NCI-H2196 treated with DMSO at 0.1 percent for 48 hours (cell line): ENCODE data around the gene CPNE6.

ENCODE experiments used
- DNase-seq: peaks from one replicate; lab custom pipeline; 2025; ENCODE audit not compliant: unreplicated experiment; lab: John Stamatoyannopoulos, UW

Gene CPNE6

DNA sequence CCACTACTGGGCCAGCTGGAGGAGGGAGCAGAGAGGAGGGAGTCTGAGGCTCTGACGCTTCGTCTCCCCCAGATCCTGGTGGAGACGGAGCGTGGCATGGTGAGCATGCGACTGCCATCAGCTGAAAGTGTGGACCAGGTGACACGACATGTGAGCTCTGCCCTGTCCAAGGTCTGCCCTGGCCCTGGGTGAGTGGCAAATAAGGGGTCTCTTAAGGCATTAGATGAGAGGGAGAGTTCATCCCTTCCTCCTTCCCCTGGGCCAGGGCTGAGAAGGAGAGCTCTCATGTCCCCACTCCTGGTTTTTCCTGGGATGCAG lies 17.1 kb upstream of the CPNE6 start:
- no peak for DNase-seq

DNA sequence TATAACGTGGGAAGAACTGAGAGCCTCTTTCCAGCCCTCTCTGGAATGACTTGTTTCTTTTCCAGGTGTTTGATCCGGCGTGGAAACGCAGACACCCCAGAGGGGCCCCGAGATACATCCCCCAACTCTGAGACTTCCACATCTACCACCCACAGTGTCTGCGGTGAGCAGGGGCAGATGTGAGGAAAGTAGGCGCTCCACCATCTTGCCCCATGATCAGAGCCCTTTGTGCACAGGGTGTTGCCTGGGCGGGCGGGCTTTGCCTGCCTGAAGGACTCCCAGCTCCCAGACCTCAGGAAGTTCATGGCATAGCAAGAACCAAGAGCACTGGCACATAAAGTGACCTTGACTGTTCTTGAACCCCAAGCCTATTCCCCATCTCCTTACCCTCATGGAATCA lies 16.7 kb upstream of the CPNE6 start:
- no peak for DNase-seq

DNA sequence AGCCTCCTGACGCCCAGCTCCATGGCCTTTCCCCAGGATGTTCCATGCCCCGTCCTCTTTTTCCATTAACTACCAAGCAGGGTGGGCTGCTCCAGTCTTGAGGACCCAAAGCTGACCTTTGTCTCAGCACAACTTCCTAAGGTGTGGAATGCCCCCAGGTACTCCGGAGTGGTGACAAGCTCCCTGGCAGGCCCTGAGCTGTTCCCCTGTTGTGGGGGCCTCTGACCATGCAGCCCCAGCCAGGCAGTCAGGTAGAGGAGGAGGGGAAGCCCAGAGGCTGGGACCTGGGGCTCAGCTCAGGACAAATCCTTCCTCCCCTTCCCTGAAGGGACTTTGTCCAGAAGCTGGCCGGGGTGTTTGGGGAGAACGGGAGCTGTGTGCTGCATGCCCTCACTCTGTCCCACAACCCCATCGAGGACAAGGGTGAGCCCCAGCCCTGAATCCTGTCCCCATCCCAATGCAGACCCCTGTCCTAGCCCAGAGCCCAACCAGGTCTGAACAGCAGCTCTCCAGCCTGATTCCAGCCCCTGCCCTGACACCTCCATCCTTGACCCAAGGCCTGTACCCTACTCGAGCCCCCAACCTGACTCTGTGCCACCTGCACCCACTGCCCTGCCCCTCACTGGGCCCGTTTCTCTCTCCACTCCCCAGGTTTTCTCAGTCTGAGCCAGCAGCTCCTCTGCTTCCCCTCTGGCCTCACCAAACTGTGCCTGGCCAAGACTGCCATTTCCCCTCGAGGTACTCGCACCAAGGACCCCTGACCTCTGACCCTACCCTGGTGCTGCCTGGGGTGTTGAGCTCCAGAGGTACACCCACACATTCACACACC lies 15.2 kb upstream of the CPNE6 start:
- no peak for DNase-seq

DNA sequence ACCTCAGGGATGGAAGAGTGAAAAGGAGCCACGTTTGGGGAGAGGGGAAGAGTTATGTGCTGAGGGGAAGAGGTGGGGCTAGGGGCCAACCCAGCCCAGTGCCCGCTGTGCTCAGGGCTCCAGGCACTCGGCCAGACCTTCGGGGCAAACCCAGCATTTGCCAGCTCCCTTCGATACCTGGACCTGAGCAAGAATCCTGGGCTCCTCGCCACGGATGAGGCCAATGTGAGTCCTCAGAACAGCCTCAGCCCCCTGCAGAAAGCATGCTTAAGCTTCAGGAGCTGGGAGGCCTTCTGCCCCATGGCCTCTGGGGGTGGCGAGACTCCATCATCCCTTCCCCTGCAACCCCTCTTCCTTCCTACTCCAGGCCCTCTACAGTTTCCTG lies 14.6 kb upstream of the CPNE6 start:
- DNase-seq = no peak

DNA sequence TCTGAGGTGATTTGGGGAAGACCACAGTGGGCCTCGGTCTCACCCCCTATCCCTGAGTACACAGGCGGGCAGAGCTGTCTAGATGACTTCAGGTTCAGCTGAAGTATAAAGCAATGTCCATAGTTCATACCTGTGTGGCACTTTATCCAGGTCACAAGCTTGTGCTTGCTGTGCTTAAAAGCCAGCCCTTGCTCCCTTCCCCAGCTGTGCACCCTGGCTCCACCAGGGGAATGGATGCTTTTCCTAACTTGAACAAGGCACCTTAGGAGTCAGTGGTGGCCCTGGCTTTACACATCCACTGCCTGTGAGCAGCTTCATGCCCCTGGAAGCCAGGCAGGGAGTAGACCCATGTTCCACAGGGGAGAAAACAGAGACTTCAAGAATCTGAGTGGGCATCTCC lies 14.1 kb upstream of the CPNE6 start:
- DNase-seq = no peak

DNA sequence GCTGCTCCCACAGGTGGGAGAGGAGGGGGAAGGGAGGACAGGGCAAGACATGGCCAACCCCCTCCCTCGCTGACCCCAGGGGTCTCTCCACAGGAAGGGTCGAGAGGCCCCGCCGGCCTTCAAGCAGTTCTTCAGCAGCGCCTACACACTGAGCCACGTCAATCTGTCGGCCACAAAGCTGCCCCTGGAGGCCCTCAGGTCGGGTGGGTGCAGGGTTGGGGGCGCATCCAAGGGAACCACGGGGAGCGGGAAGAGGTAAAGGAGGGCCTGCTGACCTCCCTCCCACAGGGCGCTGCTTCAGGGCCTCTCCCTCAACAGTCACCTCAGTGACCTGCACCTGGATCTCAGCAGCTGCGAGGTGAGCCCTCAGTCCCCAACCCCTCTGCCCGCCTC lies 13.5 kb upstream of the CPNE6 start:
- DNase-seq = no peak

DNA sequence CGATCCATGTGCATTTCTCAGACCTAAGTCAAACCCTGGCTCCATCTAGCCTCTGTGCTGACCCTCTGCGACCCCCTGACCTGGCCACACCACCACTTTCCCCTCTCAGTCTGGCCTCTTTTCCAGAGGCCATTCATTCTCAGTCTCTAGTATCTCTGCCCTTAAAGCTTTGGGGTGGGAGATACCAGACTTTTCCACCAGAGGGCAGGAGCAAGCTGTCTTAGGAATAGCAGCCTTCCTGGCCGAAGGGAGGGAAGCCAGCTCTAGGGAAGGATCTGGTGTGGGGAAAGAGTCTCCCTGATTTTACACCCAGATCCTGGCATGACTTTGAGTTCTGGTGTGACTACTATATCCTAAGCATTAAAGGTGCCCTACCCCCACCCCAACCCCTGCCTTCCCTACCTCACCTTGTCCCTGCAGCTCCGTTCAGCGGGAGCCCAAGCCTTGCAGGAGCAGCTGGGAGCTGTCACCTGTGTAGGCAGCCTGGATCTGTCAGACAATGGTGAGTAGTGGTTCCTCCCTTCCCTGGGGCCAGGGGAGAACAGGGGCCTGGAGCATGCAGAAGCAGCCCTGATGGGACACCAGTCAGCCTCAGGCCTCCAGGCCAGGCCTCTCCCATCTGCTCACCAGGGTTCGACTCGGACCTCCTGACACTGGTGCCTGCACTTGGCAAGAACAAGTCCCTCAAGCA lies 13.0 kb upstream of the CPNE6 start:
- peak; percentile 45 for DNase-seq

DNA sequence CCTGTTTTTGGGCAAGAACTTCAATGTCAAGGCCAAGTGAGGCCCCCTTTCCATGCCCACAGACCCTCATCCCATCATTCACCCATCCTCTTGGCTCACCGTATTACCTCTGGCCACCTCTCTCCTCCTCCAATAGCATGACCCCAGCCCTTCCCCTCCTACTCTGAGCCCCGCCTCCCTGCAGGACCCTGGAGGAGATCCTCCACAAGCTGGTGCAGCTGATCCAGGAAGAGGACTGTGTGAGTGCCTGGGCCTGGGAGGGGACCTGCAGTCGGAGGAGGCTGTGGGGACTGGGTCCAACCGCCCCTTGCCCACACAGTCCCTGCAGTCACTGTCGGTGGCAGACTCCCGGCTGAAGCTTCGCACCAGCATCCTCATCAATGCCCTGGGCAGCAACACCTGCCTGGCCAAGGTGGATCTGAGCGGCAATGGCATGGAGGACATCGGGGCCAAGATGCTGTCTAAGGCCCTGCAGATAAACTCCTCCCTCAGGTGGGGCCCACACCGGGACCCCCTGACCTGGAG lies 12.3 kb upstream of the CPNE6 start:
- no peak for DNase-seq

DNA sequence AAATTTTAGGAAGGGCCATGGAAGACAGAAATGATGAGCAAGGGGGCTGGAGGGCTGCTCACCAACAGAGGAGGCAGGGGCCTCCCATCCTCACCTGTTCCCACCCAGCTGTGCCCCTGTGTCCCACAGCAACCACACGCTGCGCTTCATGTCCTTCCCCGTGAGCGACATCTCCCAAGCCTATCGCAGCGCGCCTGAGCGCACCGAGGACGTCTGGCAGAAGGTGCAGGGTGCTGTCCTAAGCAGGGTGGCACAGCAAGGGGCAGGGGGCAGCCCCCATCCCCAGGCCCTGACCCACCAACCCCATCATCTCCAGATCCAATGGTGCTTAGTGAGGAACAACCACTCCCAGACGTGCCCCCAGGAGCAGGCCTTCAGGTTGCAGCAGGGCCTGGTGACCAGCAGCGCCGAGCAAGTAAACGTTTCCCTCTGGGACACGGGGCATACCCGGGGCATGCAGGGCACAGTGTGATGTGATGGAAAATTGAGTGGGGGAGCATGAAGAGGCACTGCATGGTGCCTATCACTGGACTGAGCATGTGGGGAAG lies 11.4 kb upstream of the CPNE6 start:
- DNase-seq = no peak

DNA sequence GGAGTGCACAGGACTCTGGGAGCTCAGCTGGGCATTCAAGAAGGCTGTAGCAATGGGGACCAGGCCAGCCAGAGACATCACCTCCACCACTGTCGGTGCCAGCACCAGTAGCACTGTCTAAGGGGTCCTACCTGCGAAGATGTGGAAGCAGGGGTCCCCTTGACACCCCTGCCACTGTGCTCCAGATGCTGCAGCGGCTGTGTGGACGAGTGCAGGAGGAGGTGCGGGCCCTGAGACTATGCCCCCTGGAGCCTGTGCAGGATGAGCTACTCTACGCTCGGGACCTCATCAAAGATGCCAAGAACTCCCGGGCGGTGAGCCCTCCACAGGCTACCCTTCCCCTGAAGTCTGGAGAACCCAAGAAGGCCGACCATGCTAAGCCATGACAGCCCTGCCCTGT lies 10.9 kb upstream of the CPNE6 start:
- DNase-seq = no peak

DNA sequence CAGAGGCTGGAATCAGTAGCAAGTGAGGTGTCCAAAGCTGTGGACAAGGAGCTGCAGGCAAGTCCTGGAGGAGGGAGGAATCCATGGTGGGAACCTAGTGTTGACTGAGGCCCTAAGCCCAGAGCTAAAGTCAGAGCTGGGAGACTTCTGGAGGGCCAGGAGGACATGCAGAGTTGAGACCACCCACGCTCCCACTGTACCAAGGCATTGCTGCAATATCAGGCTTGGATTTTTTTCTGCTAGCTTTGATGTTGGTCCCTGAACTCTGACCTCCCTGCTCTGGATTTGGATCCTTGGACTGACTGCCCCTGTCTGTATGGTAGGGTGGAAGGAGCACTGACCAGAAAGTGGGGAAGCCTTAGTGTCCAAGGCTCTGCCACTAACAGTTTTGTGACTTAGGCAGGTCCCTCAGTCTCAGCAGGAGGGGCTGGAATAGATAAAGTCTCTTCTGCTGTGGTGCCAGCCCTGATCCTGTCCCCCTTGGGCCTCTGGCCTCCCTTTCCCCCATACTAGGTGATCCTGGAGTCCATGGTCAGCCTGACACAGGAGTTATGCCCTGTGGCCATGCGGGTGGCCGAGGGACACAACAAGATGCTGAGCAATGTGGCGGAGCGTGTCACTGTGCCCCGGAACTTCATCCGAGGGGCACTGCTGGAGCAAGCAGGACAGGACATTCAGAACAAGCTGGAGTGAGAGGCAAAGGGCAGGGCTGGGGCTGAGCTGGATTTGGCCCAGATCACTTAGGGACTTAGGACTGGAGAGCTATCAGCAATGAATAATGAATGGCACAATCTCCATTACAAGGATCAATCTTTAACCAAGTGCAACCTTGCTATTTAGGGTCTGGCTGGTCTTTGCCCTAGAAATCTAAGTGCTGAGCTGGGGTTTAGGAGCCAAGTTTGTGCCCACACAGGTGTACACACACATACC lies 10.1 kb upstream of the CPNE6 start:
- no peak for DNase-seq

DNA sequence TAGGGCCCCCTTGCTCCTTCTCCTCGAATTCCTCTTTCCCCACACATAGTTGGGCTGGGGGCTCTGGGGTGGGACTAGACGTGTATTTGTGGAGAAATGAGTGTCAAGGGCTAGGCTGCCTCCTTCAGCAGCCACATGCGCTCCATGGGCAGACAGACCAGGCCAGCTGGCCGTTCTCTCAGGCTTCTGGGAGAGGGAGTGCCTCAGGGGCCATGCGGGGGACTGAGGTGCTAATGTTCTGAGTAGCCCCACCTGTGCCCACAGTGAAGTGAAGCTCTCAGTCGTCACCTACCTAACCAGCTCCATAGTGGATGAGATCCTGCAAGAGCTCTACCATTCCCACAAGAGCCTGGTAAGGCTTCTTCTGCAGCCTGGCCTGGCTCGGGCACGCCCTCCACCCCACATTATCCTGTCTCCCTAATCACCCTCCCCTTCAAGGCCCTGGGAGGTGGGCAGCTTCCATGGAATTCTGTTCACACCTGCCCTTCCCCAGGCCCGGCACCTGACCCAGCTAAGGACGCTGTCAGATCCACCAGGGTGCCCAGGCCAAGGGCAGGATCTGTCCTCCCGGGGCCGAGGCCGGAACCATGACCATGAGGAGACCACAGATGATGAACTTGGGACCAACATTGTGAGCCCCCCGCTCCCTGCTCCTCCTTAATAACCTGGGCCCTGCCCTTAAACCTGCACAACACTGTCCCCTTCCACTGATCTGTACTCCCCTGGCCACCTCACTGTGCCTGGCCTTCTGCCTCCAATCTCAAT lies 9.0 kb upstream of the CPNE6 start:
- DNase-seq = no peak

DNA sequence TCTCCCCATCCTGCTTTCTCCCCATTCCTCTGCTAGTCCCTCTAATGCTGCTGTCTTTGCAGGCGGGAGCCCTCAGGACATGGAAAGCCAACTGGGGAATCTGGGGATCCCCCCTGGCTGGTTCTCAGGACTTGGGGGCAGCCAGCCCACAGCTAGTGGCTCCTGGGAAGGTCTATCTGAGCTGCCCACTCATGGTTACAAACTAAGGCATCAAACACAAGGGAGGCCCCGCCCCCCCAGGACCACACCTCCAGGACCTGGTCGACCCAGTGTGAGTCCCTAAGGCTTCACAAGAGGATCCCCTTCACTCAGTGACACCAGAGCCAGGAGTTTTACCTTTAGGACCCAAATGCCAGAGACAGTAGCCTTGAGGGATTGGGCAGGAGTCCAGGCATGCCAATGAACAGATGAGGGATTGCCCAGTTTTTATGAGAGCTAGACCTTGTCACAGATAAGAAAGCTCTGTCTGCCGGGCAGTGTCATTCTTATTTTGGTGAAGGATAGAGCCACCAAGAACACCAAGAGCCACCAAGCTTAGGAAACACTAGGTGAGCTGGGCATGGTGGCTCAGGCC lies 8.0 kb upstream of the CPNE6 start:
- no peak for DNase-seq

DNA sequence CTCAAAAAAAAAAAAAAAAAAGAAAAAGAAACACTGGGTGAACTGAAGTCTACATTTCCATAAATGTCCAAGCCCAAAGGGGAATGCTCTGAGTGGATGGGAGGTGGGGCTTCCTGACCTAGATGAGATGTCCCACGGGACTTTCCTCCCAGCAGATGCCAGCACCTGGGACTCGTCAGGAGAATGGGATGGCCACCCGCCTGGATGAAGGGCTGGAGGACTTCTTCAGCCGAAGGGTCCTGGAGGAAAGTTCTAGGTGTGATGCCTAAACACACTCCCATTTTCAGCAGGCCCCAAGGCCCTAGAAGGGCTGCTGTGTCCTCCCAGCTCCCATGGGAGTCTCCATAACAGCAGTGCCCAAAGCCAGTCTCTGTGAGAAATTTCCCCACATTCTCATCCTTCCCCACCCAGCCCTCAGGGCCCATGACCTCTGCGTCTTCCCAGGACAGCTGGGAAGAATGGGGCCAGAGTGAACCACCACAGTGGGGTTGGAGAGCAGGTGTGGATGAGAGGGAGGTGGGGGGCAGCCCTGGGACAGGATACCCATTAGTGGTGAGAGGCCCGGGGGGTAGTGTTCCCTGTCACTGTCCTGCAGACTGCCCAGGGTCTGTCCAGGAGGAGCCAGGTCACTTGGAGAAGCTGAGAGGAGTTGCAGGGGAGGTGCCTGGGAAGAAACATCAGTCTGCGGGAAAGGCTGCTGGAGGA lies 7.1 kb upstream of the CPNE6 start:
- DNase-seq = no peak

DNA sequence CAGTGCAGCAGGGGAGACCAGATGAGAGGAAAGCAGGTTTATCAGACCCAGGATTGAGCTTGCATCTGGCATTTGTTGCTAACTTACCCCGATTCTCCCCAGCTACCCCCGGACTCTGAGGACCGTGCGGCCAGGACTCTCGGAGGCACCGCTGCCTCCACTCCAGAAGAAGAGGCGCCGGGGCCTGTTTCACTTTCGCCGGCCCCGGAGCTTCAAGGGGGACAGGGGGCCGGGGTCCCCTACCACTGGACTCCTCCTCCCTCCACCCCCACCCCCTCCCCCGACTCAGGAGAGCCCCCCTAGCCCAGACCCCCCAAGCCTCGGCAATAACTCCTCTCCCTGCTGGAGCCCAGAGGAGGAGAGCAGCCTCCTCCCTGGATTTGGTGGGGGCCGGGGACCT lies 6.5 kb upstream of the CPNE6 start:
- no peak for DNase-seq

DNA sequence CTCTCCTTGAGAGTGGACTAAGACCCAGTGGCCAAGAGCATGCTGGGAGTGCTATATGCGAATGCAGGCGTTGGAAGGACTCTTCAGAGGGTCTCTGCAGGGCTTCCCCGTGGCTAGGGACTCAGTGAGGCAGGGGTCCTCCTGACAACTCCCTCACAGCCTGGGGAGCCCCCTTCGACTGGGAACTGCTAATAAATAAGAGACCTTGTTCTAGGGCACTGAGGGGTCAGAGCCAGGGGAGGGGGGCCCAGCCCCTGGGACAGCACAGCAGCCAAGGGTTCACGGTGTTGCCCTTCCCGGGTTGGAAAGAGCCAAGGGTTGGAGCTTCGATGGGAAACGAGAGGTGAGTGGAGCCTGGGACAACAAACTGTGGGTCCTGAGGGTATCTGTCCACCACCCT lies 6.0 kb upstream of the CPNE6 start:
- DNase-seq = no peak

DNA sequence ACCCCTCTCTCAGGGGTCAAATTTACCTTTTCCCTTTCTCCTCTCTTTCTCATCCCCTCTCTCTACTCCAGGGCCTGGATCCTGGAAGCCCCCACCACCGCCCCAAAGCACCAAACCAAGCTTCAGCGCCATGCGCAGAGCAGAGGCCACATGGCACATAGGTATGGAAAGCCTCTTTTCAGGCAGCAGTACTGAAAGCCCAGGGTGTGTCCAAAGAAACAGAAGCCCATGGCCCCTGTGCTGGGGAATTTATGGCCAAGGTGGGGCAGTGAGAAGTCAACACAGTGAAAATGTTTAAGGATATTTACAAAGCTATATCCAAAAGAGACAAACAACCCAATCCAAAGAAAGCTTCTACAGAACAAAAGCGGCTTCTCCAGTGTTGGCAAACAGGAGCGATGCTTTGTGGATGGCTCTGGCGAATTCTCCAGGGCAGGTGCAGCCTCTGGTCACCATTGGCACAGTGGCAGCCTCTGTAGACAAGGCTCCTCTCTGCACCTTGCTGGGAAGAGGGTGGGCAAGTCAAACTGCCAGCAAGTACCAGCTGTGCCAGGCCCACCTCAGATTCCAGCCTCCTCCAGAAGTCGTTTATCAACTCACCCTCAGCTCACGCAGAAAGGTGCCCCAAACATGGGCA lies 4.7 kb upstream of the CPNE6 start:
- DNase-seq = no peak

DNA sequence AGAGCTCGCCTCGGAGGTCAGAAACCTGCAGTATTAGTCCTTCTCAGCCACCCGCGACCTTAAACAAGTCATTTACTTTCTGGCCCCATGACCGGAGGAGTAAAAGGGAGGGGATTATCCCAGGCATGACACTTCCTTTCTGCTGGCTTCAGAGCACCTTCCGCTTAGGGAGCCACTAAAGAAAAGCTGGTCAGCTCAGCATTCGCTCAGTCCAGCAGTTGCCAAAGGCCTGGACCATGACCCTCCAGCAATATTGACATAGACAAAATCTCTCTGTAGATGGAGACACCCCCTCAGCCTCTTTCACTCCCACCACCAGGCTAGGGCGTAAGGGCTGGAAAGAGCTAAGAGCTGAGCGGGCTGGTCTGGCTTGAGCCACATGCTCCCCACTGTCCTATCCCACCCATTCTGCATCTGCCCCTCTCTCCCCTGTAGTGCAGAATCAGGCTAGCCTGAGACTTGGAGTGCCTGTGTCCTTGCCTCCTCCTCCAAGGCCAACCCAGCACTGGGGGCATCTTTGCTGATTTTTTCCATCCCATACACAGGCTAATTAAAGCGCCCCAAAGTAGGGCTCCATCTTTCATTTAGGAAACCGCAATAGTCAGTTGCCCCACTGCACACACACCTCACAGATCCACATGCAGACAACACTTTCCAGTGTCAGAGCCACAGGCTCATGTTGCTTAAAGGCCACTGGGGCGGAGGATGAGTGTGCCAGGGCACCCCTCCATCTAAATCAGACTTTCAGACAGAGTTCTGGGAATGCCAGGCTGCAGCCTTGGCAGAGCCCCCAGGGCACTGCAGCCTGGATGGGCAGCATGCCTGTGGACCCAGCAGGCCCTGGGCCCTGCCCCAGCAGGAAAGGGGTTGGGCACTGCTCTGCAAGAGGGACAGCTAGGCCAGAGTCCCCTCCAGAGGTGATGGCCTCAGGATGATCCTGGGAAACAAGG lies 4.0 kb upstream of the CPNE6 start:
- DNase-seq = no peak
